H9 (cell line): ENCODE results near the gene POU3F2. TPM values are rescaled to one million over a fixed set of nuclear protein-coding genes. Genes with fewer than 3 reads are reported as not detected.

Source experiments
- DNase-seq: peaks from one replicate; pipeline ENCODE4 v3.0.0-alpha.2; 2017
- H2AFZ ChIP-seq: one replicate; pipeline ENCODE4 v1.6.1; 2013; ENCODE audit warnings: mild to moderate bottlenecking, low read length, control low read depth, moderate library complexity
- H2AK5ac ChIP-seq: 2 replicates; pipeline ENCODE4 v1.6.1; 2013; ENCODE audit warnings: low read length, control low read depth, mixed read lengths; ENCODE audit not compliant: insufficient read length
- H2BK120ac ChIP-seq: one replicate; pipeline ENCODE4 v1.6.1; 2013; ENCODE audit warnings: low read depth, mild to moderate bottlenecking, low read length, control low read depth, inconsistent platforms; ENCODE audit not compliant: poor library complexity, severe bottlenecking
- H2BK12ac ChIP-seq: 2 replicates; pipeline ENCODE4 v1.6.1; 2013; ENCODE audit warnings: low read length, control low read depth, mixed read lengths, low read depth; ENCODE audit not compliant: insufficient read length
- H2BK15ac ChIP-seq: 2 replicates; pipeline ENCODE4 v1.6.1; 2013; ENCODE audit warnings: low read depth, low read length, control low read depth
- H2BK20ac ChIP-seq: one replicate; pipeline ENCODE4 v1.6.1; 2013; ENCODE audit warnings: low read depth, mild to moderate bottlenecking, low read length, control low read depth, inconsistent platforms; ENCODE audit not compliant: poor library complexity, severe bottlenecking
- H2BK5ac ChIP-seq: 2 replicates; pipeline ENCODE4 v1.6.1; 2013; ENCODE audit warnings: low read length, control low read depth, mixed read lengths; ENCODE audit not compliant: insufficient read length
- H3K14ac ChIP-seq: 2 replicates; pipeline ENCODE4 v1.6.1; 2013; ENCODE audit warnings: low read length, control low read depth; ENCODE audit not compliant: insufficient read depth
- H3K18ac ChIP-seq: 2 replicates; pipeline ENCODE4 v1.6.1; 2013; ENCODE audit warnings: low read depth, mild to moderate bottlenecking, mixed read lengths, low read length, control low read depth; ENCODE audit not compliant: insufficient read length
- H3K23ac ChIP-seq: 2 replicates; pipeline ENCODE4 v1.6.1; 2013; ENCODE audit warnings: low read length, control low read depth, mixed read lengths, low read depth; ENCODE audit not compliant: insufficient read length
- H3K23me2 ChIP-seq: 2 replicates; pipeline ENCODE4 v1.6.1; 2013; ENCODE audit warnings: low read depth, mild to moderate bottlenecking, mixed read lengths, low read length, control low read depth; ENCODE audit not compliant: insufficient read length, poor library complexity, severe bottlenecking
- H3K27ac ChIP-seq: 2 replicates; pipeline ENCODE4 v1.5.1; 2013; ENCODE audit warnings: low read length, control low read depth, mixed read lengths, low read depth; ENCODE audit not compliant: insufficient read length
- H3K27me3 ChIP-seq: 2 replicates; pipeline ENCODE4 v1.6.1; 2013; ENCODE audit warnings: low read length, control low read depth, inconsistent platforms; ENCODE audit not compliant: insufficient read depth
- H3K4ac ChIP-seq: 2 replicates; pipeline ENCODE4 v1.6.1; 2013; ENCODE audit warnings: low read depth, mild to moderate bottlenecking, control low read depth, inconsistent platforms, low read length, moderate library complexity
- H3K4me1 ChIP-seq: 2 replicates; pipeline ENCODE4 v1.6.1; 2013; ENCODE audit warnings: low read length, control low read depth, inconsistent platforms; ENCODE audit not compliant: insufficient read depth
- H3K4me2 ChIP-seq: 2 replicates; pipeline ENCODE4 v1.6.1; 2013; ENCODE audit warnings: low read length, control low read depth, mixed read lengths; ENCODE audit not compliant: insufficient read length, insufficient read depth
- H3K56ac ChIP-seq: 2 replicates; pipeline ENCODE4 v1.6.1; 2013; ENCODE audit warnings: low read depth, mild to moderate bottlenecking, mixed read lengths, low read length, control low read depth; ENCODE audit not compliant: insufficient read length
- H3K79me1 ChIP-seq: 2 replicates; pipeline ENCODE4 v1.6.1; 2013; ENCODE audit warnings: low read depth, mild to moderate bottlenecking, moderate library complexity, low read length, control low read depth, inconsistent platforms; ENCODE audit not compliant: insufficient read depth, poor library complexity, severe bottlenecking
- H3K79me2 ChIP-seq: 2 replicates; pipeline ENCODE4 v1.6.1; 2013; ENCODE audit warnings: low read length, control low read depth, inconsistent platforms; ENCODE audit not compliant: insufficient read depth
- H3K9ac ChIP-seq: 2 replicates; pipeline ENCODE4 v1.6.1; 2013; ENCODE audit warnings: low read length, control low read depth, mixed read lengths; ENCODE audit not compliant: insufficient read length; ENCODE audit errors: extremely low read depth
- H3K9me3 ChIP-seq: one replicate; pipeline ENCODE4 v1.6.1; 2013; ENCODE audit warnings: low read depth, low read length, inconsistent platforms; ENCODE audit not compliant: control insufficient read depth
- H3T11ph ChIP-seq: one replicate; pipeline ENCODE4 v1.6.1; 2013; ENCODE audit warnings: mild to moderate bottlenecking, low read length, control low read depth, inconsistent platforms
- H4K20me1 ChIP-seq: one replicate; pipeline ENCODE4 v1.6.1; 2013; ENCODE audit not compliant: control insufficient read depth, insufficient read length, insufficient read depth
- H4K5ac ChIP-seq: 2 replicates; pipeline ENCODE4 v1.6.1; 2013; ENCODE audit warnings: low read depth, mild to moderate bottlenecking, mixed read lengths, low read length, control low read depth; ENCODE audit not compliant: insufficient read length
- H4K8ac ChIP-seq: replicated peaks from 2 replicates; pipeline ENCODE4 v1.6.1; 2013; ENCODE audit warnings: low read length, control low read depth, mixed read lengths, low read depth; ENCODE audit not compliant: insufficient read length
- H4K91ac ChIP-seq: 2 replicates; pipeline ENCODE4 v1.6.1; 2013; ENCODE audit warnings: low read depth, mild to moderate bottlenecking, moderate library complexity, mixed read lengths, low read length, control low read depth; ENCODE audit not compliant: insufficient read length
- H3K27ac Mint-ChIP-seq, 3 experiments: 2 replicates in 2 of 3; 3 replicates in 1 of 3; pipeline ENCODE4 v1.8.0; 2020 to 2021; ENCODE audit warnings: mixed read lengths in 3 of 3, mild to moderate bottlenecking in 1 of 3, moderate library complexity in 1 of 3
- H3K27me3 Mint-ChIP-seq: 2 replicates; pipeline ENCODE4 v1.8.0; 2021; ENCODE audit warnings: low read depth, mild to moderate bottlenecking, moderate library complexity, mixed read lengths
- H3K36me3 Mint-ChIP-seq, 3 experiments: 2 replicates in 2 of 3; 3 replicates in 1 of 3; pipeline ENCODE4 v1.8.0; 2020 to 2021; ENCODE audit warnings: low read depth in 3 of 3, mixed read lengths in 3 of 3; ENCODE audit not compliant: insufficient read depth in 1 of 3
- H3K4me1 Mint-ChIP-seq, 2 experiments: 2 replicates each; pipeline ENCODE4 v1.8.0; 2020; ENCODE audit warnings: mixed read lengths in 2 of 2
- H3K4me3 Mint-ChIP-seq, 2 experiments: 2 replicates in 1 of 2; 3 replicates in 1 of 2; pipeline ENCODE4 v1.8.0; 2020 to 2021; ENCODE audit warnings: mild to moderate bottlenecking in 2 of 2, mixed read lengths in 2 of 2, moderate library complexity in 1 of 2
- H3K9me3 Mint-ChIP-seq, 2 experiments: 2 replicates in 1 of 2; 3 replicates in 1 of 2; pipeline ENCODE4 v1.8.0; 2020; ENCODE audit warnings: mild to moderate bottlenecking in 2 of 2, mixed read lengths in 2 of 2, moderate library complexity in 1 of 2
- CTCF ChIP-seq: fragments of 200-600 bp; sonication (generic); conservative IDR thresholded peaks from 3 replicates; pipeline ENCODE4 v1.8.0; 2021; ENCODE audit warnings: antibody characterized with exemption, mild to moderate bottlenecking
- WGBS: extraction: QIAGEN DNeasy Blood & Tissue Kit; methylation state at CpG from one replicate; pipeline ENCODE4 v1.1.7; 2013; ENCODE audit warnings: missing lambda C conversion rate, low lambda C conversion rate, mixed read lengths; ENCODE audit not compliant: insufficient read length; ENCODE audit errors: extremely low coverage; 5-methylcytosine and 5-hydroxymethylcytosine counted together
- total RNA-seq: library from RNA; stranded (reverse); gene quantifications from 2 replicates; pipeline ENCODE4 v1.2.1, GENCODE V29; 2021

POU3F2 gene
- total RNA-seq, 1 experiment from 2014 or later, result 0.09 TPM

- no peaks in the 10 kb centered on the region for H3K79me2 ChIP-seq
- H3K27ac Mint-ChIP-seq, result no peak overlapping the region; a peak in 1 of 7 replicates
Observed at GRCh38 chr6:98840385-98840784, 6.0 kb downstream of the POU3F2 start.

More at GRCh38 chr6:98840385-98840784, 6.0 kb downstream of the POU3F2 start:
- peaks cover 29 to 50% of the 10 kb centered on the region in 2 experiments for H3K4me1 Mint-ChIP-seq
- H3K56ac ChIP-seq, result no peak overlapping the region
- no peaks in the 10 kb centered on the region for H3K79me1 ChIP-seq
- no peaks in the 10 kb centered on the region for H4K20me1 ChIP-seq
- no peak overlapping the region for H3K18ac ChIP-seq
- H2BK5ac ChIP-seq, result no peak overlapping the region
- TF ChIP-seq CTCF, result no peak
- H3K4me3 Mint-ChIP-seq, result no peak overlapping the region
- H2AK5ac ChIP-seq, result no peak overlapping the region
- H3T11ph ChIP-seq, result no peak overlapping the region
- no peak overlapping the region for H3K9ac ChIP-seq
- no peak overlapping the region for H4K91ac ChIP-seq
- H3K9me3 Mint-ChIP-seq, result no peaks in the 10 kb centered on the region; a peak in 1 of 5 replicates
- no peak for DNase-seq
- H3K27ac ChIP-seq, result no peak overlapping the region
- no peak overlapping the region for H4K8ac ChIP-seq
- H3K27me3 Mint-ChIP-seq, result peaks cover 98% of the 10 kb centered on the region
- H3K4ac ChIP-seq, result no peak overlapping the region
- no peak overlapping the region for H2BK20ac ChIP-seq
- peaks cover 74% of the 10 kb centered on the region for H3K27me3 ChIP-seq
- H2BK120ac ChIP-seq, result no peak overlapping the region
- H3K4me2 ChIP-seq, result no peak overlapping the region
- no peaks in the 10 kb centered on the region for H3K9me3 ChIP-seq
- no peak overlapping the region for H3K23ac ChIP-seq
- H3K36me3 Mint-ChIP-seq, result no peaks in the 10 kb centered on the region; a peak in 1 of 7 replicates
- no peak overlapping the region for H2AFZ ChIP-seq
- no peak overlapping the region for H2BK15ac ChIP-seq
- no CpG with 5 or more reads among the region's 6 CpGs for WGBS
- H4K5ac ChIP-seq, result no peak overlapping the region
- no peak overlapping the region for H2BK12ac ChIP-seq
- peaks cover 7% of the 10 kb centered on the region; the same call in 1 of the 2 replicates for H3K4me1 ChIP-seq
- no peak overlapping the region for H3K14ac ChIP-seq
- H3K23me2 ChIP-seq, result peaks cover 20% of the 10 kb centered on the region
